GM12875 (cell line): ENCODE measurements around the gene SETD1A.

ENCODE experiments used
- H3K4me3 ChIP-seq: one replicate; pipeline ENCODE4 v1.5.1; 2011; ENCODE audit warnings: low read depth, low read length, control low read depth
- TF ChIP-seq, protein P1 (sequence below): IDR thresholded peaks from 2 replicates; pipeline ENCODE4 v1.5.1; 2011; ENCODE audit warnings: low read depth, mild to moderate bottlenecking, control low read depth, inconsistent platforms, low read length, moderate library complexity, borderline replicate concordance; ENCODE audit not compliant: insufficient read depth

SETD1A gene

DNA sequence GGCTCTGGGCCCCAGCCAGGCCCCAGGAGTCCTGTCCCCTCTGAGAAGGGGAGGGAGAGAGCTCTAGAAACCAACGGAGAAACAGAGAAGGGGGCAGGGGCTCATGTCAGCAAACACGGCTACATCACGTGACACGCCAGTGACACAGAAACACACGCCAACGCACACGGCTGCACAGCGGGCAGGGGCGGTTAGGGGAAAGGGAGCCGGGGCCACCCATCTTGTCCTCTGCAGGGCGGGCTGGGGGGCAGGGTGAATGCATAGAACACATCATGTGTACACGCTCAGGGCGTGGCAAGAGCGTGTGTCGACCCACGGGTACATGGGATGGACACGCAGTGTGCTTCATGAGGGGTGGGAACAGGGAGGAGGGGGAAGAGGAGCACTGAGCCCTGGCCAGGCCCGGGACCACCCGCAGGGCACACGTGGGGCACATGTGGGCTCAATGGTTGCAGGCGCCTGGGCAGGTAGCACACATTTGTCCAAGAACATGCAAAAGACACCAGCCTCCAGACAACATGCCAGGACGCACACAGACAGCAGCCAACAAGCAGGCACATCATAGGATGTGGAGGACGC is 32.0 kb downstream of the SETD1A start:
- H3K4me3 ChIP-seq = no peak overlapping the region
- TF ChIP-seq, protein P1, sequence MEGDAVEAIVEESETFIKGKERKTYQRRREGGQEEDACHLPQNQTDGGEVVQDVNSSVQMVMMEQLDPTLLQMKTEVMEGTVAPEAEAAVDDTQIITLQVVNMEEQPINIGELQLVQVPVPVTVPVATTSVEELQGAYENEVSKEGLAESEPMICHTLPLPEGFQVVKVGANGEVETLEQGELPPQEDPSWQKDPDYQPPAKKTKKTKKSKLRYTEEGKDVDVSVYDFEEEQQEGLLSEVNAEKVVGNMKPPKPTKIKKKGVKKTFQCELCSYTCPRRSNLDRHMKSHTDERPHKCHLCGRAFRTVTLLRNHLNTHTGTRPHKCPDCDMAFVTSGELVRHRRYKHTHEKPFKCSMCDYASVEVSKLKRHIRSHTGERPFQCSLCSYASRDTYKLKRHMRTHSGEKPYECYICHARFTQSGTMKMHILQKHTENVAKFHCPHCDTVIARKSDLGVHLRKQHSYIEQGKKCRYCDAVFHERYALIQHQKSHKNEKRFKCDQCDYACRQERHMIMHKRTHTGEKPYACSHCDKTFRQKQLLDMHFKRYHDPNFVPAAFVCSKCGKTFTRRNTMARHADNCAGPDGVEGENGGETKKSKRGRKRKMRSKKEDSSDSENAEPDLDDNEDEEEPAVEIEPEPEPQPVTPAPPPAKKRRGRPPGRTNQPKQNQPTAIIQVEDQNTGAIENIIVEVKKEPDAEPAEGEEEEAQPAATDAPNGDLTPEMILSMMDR = no peak

DNA sequence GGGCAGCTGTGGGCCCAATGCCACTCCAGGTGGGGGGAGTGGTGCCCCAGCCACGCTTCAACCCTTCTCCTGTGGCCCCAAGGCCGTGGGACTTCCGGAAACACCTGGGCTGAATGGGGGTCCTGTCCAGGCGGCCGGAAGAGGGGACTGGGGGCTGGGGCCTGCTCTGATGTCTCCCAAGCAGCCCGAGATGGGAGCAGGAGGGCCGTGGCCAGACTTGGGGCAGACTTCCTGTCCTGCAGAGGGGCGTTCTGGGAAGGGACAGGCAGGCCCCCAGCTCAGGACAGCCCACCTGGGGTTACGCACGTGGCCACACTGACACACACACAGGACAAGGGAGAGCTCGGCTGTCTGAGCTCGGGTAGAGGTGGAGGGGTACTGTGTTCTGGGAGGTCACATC is 32.6 kb downstream of the SETD1A start:
- H3K4me3 ChIP-seq = no peak overlapping the region
- TF ChIP-seq, protein P1 = no peak

DNA sequence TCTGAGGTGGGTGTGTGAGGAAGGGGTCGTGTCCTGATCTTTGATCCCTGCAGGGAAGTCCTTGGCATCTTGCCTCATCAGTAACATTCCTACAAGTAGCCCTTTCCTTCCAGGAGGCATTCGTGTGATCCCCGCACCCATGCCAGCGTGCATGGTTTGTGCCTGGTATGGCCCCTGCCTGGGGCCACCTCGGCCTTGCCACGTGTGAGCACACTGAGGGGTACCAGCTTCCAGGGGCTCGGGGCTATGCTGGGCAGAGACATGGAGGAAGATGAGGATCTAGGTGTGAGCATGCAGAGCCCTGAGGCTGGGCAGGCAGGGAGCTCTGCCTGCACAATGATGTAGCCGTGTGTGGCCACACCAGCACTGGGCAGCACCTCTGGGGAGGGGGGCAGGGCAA is 33.5 kb downstream of the SETD1A start:
- TF ChIP-seq, protein P1 = no peak
- H3K4me3 ChIP-seq = no peak overlapping the region

DNA sequence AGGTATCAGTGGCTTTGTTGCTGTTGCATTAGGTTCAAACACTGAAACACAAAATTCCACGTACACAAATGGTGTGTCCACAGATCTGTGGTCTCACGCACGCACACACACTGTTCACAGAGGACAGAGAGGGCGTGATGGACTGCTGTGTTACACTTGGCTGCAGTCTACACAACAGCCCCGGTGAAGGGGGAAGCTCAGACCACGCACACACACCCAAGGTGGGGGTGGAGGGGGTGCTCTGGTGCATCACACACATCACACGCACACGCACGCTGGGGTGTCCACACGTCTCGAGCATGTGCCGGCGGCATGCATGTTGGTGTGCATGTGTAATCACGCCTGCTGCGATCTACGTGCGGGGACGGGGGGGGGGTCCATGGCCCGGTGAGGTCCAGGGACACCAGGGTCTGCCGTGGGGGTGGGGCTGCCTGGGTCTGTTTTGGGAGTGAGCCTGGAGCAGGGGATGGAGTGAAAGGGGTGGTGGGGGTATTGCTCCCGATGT is 34.8 kb downstream of the SETD1A start:
- TF ChIP-seq, protein P1 = no peak
- H3K4me3 ChIP-seq = no peak overlapping the region

DNA sequence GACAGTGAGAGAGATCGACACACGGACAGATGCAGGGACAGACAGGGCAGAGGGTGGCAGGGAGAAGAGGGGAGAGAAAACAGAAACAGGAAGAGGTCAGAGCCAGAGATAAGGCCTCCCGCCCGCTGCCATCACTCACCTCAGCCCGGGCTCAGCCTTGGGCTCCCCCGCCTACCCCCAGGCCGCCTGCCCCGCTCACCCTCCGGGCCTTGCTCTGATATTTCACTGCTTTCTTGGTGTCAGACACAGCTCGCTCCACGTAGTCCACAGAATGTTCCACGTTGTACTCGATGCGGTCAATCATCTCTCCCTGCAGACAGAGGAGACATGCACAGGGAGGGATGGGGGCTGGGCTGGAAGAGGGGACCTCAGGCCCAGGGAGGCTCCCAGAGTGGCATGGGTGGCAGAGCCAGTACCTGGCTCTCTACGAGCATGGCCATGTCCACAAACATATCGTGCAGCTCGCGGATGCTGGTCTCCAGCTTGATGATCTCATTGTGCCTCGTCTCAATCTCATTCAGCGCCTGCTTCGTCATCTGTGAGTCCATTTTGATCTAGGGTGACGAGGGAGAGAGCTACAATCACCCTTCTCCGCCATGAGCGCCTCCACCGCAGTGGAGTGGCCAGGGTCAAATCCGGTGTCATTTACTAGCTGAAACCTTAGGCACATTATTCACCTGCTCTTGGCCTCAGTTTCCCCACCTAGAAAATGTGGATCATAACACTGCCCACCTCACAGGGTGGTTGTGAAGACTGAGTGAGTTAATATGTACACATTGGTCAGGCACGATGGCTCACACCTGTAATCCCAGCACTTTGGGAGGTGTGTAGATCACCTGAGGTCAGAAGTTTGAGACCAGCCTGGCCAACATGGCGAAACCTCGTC is 35.6 kb downstream of the SETD1A start:
- TF ChIP-seq, protein P1 = no peak

DNA sequence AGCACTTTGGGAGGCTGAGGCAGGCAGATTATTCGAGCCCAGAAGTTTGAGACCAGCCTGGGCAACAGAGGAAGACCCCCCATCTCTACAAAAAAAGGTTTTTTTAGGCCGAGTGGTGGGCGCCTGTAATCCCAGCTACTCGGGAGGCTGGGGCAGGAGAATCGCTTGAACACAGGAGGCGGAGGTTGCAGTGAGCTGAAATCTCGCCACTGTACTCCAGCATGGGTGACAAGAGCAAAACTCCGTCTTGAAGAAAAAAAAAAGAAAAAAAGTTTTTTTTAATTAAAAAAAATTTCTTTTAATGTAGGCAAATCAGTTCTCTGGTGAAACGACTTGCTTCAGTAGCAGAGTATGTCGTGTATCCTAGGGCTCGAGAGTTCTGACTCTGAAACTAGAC is 38.4 kb downstream of the SETD1A start:
- H3K4me3 ChIP-seq = no peak overlapping the region
- TF ChIP-seq, protein P1 = no peak

More for the DNA sequence above, 35.6 kb downstream of the SETD1A start:
- no peak overlapping the region for H3K4me3 ChIP-seq
